ENCODE results near the gene ZNF639.

GRCh38 chr3:179355996-179356395 is 33.2 kb downstream of the ZNF639 start:
- TF ChIP-seq GATA2 (IDR thresholded peaks at IDR 0.05; ENCODE audit: low read depth, low read length) (no peak), GATA3 (IDR thresholded peaks at IDR 0.05; ENCODE audit: low read depth, low read length) (no peak)

Data from SH-SY5Y (cell line).